NCI-H1092 (cell line): ENCODE data around the gene ABR.
"Not testable (repeated sequence)": the region's sequence is repeated elsewhere in the genome, so short reads cannot be mapped to it uniquely, and the experiment has no call there.

ENCODE experiments used
- DNase-seq: peaks from one replicate; lab custom pipeline; 2025; lab: John Stamatoyannopoulos, UW

ABR gene

DNA sequence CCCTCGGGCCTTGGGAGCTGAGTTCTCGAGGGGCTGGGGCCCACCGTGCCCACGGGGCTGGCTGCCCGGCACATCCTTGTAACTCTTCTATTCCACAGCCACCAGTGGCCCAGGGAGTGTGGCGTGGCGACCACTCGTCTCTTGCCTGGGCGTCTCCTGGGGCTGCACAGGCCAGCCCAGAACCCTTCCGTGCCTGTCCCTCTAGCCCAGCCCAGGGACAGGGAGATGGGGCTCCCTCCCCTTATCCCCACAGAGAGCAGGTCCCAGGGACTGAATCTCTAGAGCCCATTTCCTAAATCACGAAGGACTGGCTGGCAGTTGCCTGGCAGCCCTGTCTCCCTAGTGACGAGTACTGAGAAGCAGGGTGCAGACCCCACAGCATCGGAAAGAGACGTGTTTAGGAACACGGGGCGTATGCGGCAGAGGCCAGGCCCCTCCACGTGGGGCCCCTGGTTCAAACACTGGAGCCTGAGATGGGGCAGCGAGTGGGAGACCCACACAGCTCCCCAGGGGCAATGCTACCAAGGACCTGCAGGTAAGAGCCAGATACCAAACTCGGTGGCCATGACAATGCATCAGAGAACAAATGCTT is 131.8 kb downstream of the ABR start:
- no peak for DNase-seq

DNA sequence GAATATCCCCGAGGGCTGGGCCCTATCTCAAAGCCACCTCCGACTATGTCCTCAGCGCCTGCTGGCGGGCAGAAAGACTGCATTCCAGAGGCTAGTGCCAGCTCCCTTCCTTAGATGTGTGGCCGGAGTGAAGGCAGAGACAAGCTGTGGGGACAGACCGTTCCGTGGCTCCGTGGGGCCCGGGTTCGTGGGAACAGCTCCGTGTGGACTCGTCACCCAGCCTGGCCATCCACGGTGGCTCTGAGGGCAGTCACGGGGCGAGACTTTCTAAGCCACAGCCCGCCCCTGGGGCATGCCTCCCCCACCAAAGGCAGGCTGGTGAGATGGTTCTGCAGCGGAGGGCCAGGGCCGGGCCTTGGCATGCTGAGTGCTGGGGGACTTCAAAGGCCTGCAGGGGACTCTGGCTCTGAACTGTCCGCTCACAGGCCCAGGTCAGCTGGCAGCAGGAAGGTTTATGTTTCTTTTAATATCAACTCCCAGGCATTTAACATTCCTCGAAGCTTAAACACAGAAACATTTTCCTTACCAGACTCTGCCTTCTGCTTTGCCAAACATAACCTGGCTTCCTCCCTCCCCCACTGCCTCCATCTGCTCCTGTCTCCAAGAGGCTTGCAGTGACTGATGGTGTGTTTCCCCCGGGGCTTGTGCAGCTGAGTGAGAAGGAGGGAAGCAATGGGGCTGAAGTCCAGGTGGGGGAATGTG is 132.5 kb downstream of the ABR start:
- no peak for DNase-seq

GRCh38 chr17:1045456-1045855 is 134.3 kb downstream of the ABR start:
- DNase-seq = no peak

GRCh38 chr17:1044387-1045009 is 135.3 kb downstream of the ABR start:
- DNase-seq = not testable (repeated sequence)

DNA sequence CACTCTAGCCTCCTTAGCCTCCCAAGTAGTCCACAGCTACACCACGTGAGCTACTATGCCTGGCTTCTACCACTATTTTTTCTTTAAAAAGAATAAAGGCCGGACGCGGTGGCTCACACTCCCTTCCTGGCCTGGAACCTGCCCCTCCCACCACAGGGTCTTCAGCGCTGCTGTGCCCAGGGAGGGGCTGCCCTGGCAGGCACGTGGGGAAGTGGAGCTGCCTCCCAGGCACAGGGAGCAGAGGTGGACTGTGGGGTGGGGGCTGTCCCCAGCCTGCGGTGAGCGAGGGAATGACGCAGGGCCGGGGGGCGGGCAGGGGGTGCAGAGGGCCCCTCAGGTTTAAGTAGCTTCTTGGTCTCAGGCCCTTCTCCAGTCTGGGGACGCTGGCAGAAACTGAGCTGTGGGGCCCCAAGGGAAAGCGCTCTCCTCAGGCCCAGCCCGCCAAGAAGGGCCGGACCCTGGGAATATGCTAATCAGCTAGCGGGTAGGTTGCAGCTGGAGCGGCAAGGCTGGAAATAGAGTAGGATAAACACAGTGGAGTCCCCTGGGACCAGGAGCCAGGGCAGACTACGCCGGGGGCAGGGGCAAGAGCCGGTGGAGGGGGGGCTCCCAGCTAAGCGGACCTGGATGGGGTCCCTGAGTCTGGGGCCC is 136.1 kb downstream of the ABR start:
- no peak for DNase-seq

- no peak for DNase-seq
Measured at GRCh38 chr17:1042486-1042885, 137.3 kb downstream of the ABR start.

DNA sequence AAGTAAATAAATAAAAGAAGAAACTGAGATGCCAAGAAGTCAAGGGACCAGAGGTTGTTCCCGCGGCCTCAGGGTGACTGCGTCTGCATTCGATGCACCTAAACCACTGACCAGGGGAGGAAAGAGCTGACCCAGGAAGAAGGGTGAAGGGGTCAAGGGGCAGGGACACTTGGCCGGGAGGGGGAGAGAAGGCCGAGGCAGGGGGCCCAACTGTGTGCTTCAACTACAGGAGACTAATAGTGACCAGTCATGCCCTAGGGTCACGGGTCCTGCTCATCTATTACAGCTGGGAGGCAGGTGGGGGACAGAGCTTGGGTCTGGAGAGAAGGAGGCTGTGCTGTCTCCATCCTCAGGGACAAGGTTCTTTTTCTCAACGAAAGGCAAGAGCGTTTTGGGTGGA is 138.0 kb downstream of the ABR start:
- no peak for DNase-seq

DNA sequence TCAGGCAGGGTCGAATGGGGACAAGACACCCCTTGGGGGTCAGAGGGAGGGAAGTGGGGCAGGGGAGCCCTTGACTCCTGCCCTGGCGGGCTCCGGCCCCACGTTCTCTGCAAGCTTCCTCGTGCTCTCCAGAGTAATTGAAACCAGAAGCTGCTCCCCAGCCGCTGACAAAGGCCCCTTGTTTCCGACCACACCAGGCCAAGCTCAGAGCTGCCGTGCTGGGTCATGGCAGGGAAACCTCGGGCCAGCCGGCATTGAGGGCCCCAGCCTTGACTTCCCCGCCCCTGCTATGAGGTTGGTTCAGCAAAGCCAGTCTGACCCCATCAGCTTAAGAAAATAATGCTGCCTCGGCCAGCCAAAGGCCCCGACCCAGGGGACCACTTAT is 139.6 kb downstream of the ABR start:
- no peak for DNase-seq

DNA sequence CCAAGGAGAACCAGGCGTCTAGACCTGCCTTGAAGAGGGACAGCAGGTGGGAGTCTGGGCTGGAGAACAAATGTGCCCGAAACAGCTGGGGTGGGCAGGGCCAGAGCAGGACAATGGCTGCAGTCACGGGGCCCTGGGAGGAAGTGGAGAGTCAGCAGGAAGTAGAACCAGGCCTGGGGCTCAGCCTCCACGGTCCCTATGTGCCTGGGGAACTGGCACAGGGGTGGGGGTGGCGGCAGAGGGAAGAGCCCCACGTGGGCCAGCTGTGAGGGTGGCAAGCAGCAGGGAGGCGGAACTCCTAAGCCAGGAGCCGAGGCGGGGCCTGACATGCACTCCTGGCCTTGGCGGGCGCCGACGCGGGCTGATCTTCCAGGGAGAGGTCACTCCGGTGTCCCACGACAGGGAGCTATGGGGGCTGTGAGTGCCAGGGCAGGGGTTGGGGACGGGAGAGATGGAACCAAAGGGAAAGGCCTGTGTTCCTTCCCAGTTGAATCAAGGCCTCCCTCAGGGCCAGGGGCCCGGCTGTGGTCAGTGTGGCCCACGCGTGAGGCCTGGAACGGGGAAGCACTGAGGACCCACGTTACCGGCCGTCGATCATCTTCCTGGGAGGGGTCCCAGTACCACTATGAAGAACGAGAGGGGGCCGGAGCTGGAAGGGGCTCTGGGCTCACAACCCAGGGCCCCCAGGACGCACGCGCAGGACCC is 140.1 kb downstream of the ABR start:
- no peak for DNase-seq

GRCh38 chr17:1039123-1039507 is 140.7 kb downstream of the ABR start:
- DNase-seq = no peak

DNA sequence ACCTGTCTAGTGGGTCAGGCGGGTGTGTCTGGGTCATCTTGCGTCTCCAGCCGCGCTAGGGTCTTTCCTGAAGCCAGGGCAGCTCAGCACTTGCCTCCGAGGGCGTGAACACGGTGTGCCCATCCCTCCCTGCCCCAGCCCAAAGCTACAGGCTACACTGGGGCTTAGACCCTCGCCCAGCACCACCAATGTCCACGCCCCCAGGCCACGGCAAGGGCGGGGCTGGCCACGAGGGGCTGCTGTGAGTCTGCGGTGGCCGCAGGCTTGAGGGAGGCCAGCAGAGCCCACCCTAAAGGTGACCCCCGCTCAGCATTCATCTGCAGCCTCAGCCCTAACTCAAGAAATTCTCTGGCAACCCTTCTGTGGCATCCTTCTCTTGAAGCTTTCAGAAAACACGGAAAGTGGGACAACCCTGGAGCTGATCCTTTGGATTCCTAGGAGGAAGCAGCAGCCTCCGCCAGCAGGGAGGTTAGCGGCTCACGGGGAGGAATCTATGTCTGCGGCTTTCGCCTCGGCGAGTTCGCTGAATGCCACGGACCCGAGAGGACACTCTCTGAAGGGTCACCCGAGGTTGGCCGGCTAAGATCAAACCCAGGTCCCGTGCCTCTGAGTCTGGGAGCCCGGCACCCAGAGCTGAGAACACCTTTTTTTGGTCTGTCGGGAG is 141.2 kb downstream of the ABR start:
- DNase-seq = no peak

DNA sequence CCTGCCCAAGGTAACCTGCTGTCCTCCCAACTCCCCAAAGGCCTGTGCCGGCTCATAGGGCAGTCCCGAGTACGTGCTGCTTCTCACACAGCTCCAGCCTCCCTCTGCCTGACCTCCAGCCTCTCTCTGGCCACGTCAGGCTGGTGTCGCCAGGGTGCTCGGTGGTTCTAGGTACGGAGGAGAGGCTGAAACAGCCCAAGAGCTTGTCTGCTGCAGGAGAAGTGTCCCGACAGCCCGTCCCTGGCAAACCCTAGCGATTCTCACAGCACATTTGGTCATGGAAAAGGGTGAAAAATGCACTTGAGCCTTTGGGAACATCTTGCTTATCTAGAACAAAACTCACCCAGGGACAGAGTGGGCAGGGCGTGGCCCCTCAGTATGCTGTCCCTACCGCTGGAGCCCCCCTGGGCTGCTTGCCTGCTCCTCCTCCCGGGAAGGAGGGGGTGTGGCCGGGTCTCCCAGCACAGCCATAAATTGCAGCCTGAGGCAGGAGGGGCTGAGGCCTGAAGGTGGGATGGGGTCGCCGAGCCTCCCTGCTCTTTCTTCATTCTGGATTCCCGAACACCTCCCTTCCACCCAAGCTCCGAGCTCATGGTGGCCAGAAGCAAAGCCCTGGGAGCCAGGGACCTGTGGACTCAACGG is 142.4 kb downstream of the ABR start:
- DNase-seq = no peak

DNA sequence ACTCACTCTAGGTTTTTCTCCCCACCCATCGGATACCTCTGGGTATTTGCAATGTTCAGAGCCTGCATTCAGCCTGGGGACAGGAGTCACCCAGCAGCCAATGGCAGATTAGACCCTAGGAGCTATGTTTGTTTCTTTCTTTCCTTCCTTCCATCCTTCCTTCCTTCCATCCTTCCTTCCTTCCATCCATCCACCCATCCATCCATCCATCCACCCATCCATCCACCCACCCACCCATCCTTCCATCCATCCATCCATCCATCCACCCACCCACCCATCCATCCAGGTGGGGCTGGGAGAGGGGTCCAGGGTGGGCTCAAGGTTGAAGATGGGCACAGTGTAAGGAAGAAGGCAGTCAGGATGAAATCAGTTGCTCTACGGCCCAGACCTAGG is 142.9 kb downstream of the ABR start:
- no peak for DNase-seq

DNA sequence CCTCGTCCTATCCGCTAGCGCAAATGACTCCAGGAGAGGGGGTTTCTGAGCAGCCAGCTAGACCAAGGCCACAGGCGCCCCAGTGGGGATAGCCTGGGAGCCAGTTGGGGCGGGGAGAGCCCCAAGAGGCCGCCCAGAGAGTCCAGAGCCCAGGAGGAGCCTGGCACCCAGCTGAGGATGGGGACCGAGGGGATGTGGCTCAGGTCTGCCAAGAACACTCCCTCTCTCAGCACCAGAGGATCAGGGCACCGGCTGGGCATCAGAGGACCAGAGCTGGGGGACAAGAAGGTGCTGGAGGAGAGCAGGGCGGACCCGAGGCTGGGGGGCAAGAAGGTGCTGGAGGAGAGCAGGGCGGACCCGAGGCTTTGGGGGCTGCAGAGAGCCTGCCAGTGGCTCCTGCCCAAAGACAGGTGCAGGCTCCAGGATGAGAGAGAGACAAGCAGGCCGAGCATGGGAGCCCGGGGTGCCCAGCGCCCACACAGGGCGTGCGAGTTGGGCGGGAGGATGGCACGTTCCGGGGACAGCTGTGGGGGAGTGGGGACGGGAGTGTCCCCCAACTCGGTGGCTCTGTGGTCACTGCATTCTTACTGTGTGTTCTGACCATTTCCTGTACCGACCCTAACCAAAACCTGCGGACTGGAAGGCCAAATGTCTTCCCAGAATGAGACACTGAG is 143.5 kb downstream of the ABR start:
- DNase-seq = no peak

DNA sequence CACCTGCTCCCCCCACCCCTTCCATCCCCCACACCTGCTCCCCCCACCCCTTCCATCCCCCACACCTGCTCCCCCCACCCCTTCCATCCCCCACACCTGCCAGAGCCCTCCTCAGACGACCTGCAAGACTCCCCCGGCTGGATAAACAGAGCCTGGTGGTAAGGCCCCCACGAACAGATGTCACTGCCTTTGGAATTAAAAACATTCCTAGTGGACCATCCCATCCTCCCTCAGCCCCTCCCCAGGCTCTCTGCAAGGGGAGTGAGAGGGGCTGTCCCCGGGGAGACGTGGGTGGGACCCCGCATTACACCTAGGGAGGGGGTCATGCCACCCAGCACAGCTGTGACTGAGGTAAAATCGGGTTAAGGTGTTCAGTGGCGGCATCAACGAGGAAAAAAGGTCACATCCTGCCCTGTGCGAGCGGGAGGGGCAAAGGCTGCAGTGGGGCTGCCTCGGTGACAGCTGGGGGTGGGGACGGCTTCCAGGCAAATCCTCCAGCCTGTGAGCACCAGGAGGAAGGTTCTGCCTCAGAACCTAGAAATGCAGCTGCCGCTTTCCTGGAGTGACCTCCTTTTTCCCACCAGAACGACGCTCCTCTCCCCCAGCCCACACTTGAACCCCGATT is 144.1 kb downstream of the ABR start:
- no peak for DNase-seq

DNA sequence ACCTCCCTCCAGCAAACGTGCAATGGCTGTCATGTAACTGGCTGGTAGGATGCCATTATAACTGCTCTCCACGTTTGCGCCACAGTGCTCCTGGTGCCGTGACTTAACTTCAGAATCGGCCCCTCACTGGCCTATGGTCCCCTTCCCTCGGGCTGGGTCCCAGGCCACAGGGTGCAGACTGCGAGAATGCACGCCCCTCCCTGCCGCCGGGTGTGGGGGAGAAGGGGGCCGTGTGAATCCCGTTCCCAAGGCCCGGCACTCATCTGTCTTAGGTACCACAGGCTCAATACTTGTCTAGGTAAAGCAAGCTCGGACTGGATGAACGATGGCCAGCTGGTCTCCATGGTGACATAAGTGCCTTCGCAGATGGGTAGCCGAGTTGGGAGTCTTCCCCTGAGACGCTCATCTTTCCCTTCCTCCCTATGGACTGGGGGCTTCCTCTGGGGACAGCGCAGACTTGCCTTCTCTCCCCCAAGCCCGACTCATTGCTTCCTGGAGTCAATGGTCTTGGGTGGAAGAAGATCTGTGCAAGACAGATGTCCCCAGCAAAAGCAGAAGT is 145.1 kb downstream of the ABR start:
- DNase-seq = no peak

DNA sequence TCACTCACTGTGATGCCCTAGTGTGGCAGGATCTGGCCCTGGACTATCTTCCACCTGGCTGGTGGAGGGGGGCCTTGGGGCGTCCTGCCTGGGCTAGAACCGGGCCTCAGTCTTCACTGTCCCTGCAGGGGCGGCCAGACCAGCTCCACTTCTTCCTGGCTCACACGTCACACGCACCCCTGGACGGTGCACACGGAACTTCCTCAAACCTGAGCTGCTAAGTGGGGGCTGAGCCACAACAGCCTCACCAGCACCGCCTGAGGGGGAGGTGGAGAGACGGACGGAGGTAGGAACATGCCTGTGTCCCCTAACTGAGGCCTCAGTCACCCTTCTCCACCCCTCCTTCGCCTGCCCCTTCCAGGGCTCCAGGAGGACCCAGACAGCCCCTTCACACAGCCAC is 146.3 kb downstream of the ABR start:
- no peak for DNase-seq

GRCh38 chr17:1032391-1032790 is 147.4 kb downstream of the ABR start:
- no peak for DNase-seq

GRCh38 chr17:1031711-1032110 is 148.1 kb downstream of the ABR start:
- no peak for DNase-seq
